H1 (cell line): ENCODE results near the gene TMA7. TPM values are rescaled to one million over a fixed set of nuclear protein-coding genes. Genes with fewer than 3 reads are reported as not detected.

ENCODE experiments used
- CTCF ChIA-PET: fragments of 300-600 bp; sonication (Branson Sonifier 250); formaldehyde crosslinking; loops from one replicate; lab custom pipeline; 2021; ENCODE audit not compliant: partially characterized antibody; lab: Charles Lee
- POLR2A ChIA-PET: fragments of 300-600 bp; sonication (Branson Sonifier 250); formaldehyde crosslinking; loops from one replicate; lab custom pipeline; 2021; ENCODE audit warnings: inconsistent platforms; ENCODE audit not compliant: partially characterized antibody; lab: Charles Lee
- DNase-seq, 2 experiments: peaks; one replicate each; pipeline versions ENCODE4 v3.0.0 to v3.0.0-alpha.2; 2010 to 2022; ENCODE audit warnings: low spot score in 2 of 2, low read depth in 1 of 2, mixed read lengths in 1 of 2
- FAIRE-seq: peaks from 2 replicates; lab custom pipeline; 2011; peaks lifted over from hg19 to GRCh38; lab: Jason Lieb, UNC
- H2AFZ ChIP-seq: 2 replicates; pipeline ENCODE4 v1.8.1; 2012; ENCODE audit warnings: low read length, inconsistent platforms
- H2AK5ac ChIP-seq: 2 replicates; pipeline ENCODE4 v1.6.1; 2013; ENCODE audit warnings: low read depth, low read length
- H2BK120ac ChIP-seq: replicated peaks from 2 replicates; pipeline ENCODE3; 2013; ENCODE audit warnings: low read depth, low read length, inconsistent platforms
- H2BK12ac ChIP-seq: 2 replicates; pipeline ENCODE4 v1.6.1; 2013; ENCODE audit warnings: low read depth, low read length
- H2BK15ac ChIP-seq: 2 replicates; pipeline ENCODE4 v1.6.1; 2013; ENCODE audit warnings: low read length
- H2BK20ac ChIP-seq: 2 replicates; pipeline ENCODE4 v1.6.1; 2013; ENCODE audit warnings: low read length
- H2BK5ac ChIP-seq: 2 replicates; pipeline ENCODE4 v1.6.1; 2013; ENCODE audit warnings: low read depth, low read length
- H3K14ac ChIP-seq: 2 replicates; pipeline ENCODE4 v1.6.1; 2013; ENCODE audit warnings: inconsistent platforms; ENCODE audit not compliant: insufficient read length
- H3K18ac ChIP-seq: 2 replicates; pipeline ENCODE4 v1.6.1; 2013; ENCODE audit warnings: low read length; ENCODE audit errors: extremely low read depth
- H3K23ac ChIP-seq: 2 replicates; pipeline ENCODE4 v1.6.1; 2013; ENCODE audit warnings: inconsistent platforms; ENCODE audit not compliant: insufficient read length
- H3K23me2 ChIP-seq: 2 replicates; pipeline ENCODE4 v1.6.1; 2013; ENCODE audit warnings: low read depth, low read length
- H3K27ac ChIP-seq: 2 replicates; pipeline ENCODE4 v1.6.1; 2011; ENCODE audit warnings: low read depth, low read length, inconsistent platforms
- H3K27me3 ChIP-seq, 4 experiments: replicated peaks in 1 of 4; 1 replicate in 1 of 4; 2 replicates in 3 of 4; pipeline versions ENCODE4 v1.6.1 to v1.8.1; 2011 to 2013; ENCODE audit warnings: low read length in 3 of 4, mild to moderate bottlenecking in 3 of 4, inconsistent platforms in 2 of 4, mixed read lengths in 2 of 4, moderate library complexity in 1 of 4; ENCODE audit not compliant: control insufficient read depth in 3 of 4, insufficient read depth in 3 of 4; ENCODE audit errors: extremely low read depth in 1 of 4
- H3K36me3 ChIP-seq, 4 experiments: 2 replicates each; pipeline versions ENCODE4 v1.6.1 to v1.8.1; 2011 to 2013; ENCODE audit warnings: mild to moderate bottlenecking in 4 of 4, low read length in 3 of 4, moderate library complexity in 2 of 4, control low read depth in 1 of 4, inconsistent platforms in 1 of 4; ENCODE audit not compliant: insufficient read depth in 4 of 4, control insufficient read depth in 2 of 4
- H3K4ac ChIP-seq: replicated peaks from 2 replicates; pipeline ENCODE3; 2013; ENCODE audit warnings: low read length, low read depth, mixed read lengths, inconsistent platforms; ENCODE audit not compliant: insufficient read length
- H3K4me1 ChIP-seq, 4 experiments: replicated peaks in 1 of 4; 1 replicate in 1 of 4; 2 replicates in 3 of 4; pipeline versions ENCODE4 v1.6.1 to v1.8.1; 2011 to 2013; ENCODE audit warnings: low read length in 3 of 4, inconsistent platforms in 2 of 4, mixed read lengths in 1 of 4; ENCODE audit not compliant: insufficient read depth in 4 of 4, control insufficient read depth in 3 of 4
- H3K4me2 ChIP-seq, 2 experiments: 2 replicates each; pipeline versions ENCODE4 v1.6.1 to v1.8.1; 2011 to 2013; ENCODE audit warnings: low read depth in 2 of 2, low read length in 2 of 2, control low read depth in 1 of 2, inconsistent platforms in 1 of 2, mild to moderate bottlenecking in 1 of 2; ENCODE audit not compliant: insufficient read depth in 1 of 2
- H3K4me3 ChIP-seq, 4 experiments: fragments of 200-600, 300-600 bp in 1 of 4; sonication (generic), shearing (Covaris generic), sonication (Bioruptor Twin) in 1 of 4; 2 replicates each; pipeline versions ENCODE4 v1.5.1 to v1.8.1; 2011 to 2016; ENCODE audit warnings: low read length in 4 of 4, low read depth in 3 of 4, control low read depth in 2 of 4, inconsistent platforms in 2 of 4, mild to moderate bottlenecking in 2 of 4, mixed read lengths in 1 of 4, moderate library complexity in 1 of 4; ENCODE audit not compliant: insufficient read depth in 2 of 4; ENCODE audit errors: extremely low read depth in 1 of 4
- H3K56ac ChIP-seq: replicated peaks from 2 replicates; pipeline ENCODE3; 2013; ENCODE audit warnings: low read depth, mild to moderate bottlenecking, mixed read lengths, low read length, inconsistent platforms; ENCODE audit not compliant: insufficient read length
- H3K79me1 ChIP-seq: 2 replicates; pipeline ENCODE4 v1.6.1; 2013; ENCODE audit warnings: low read depth, low read length, control low read depth
- H3K79me2 ChIP-seq, 2 experiments: 2 replicates each; pipeline versions ENCODE4 v1.6.1 to v1.8.1; 2012 to 2013; ENCODE audit warnings: low read length in 2 of 2, mild to moderate bottlenecking in 2 of 2, inconsistent platforms in 1 of 2; ENCODE audit not compliant: insufficient read depth in 2 of 2, control insufficient read depth in 1 of 2
- H3K9ac ChIP-seq, 4 experiments: replicated peaks in 1 of 4; 1 replicate in 1 of 4; 2 replicates in 3 of 4; pipeline versions ENCODE4 v1.6.1 to v1.8.1; 2011 to 2013; ENCODE audit warnings: low read depth in 3 of 4, low read length in 3 of 4, control low read depth in 2 of 4, mild to moderate bottlenecking in 2 of 4, moderate library complexity in 2 of 4, inconsistent platforms in 1 of 4; ENCODE audit errors: extremely low read depth in 1 of 4
- H3K9me3 ChIP-seq, 2 experiments: 2 replicates each; pipeline versions ENCODE4 v1.6.1 to v1.8.1; 2012 to 2013; ENCODE audit warnings: mild to moderate bottlenecking in 2 of 2, moderate library complexity in 2 of 2, control low read depth in 1 of 2, inconsistent platforms in 1 of 2, low read depth in 1 of 2, low read length in 1 of 2, mixed read lengths in 1 of 2; ENCODE audit not compliant: insufficient read depth in 2 of 2
- H4K20me1 ChIP-seq, 2 experiments: replicated peaks in 1 of 2; 2 replicates each; pipeline versions ENCODE3 to v1.8.1; 2011 to 2013; ENCODE audit warnings: inconsistent platforms in 2 of 2, low read length in 2 of 2, mild to moderate bottlenecking in 1 of 2; ENCODE audit not compliant: insufficient read depth in 2 of 2, control insufficient read depth in 1 of 2
- H4K5ac ChIP-seq: 2 replicates; pipeline ENCODE4 v1.6.1; 2013; ENCODE audit warnings: low read length, low read depth, mixed read lengths, inconsistent platforms; ENCODE audit not compliant: insufficient read length
- H4K8ac ChIP-seq: 2 replicates; pipeline ENCODE4 v1.8.0; 2013; ENCODE audit warnings: mild to moderate bottlenecking, moderate library complexity, low read length, inconsistent platforms; ENCODE audit not compliant: insufficient read depth; ENCODE audit errors: extremely low read depth
- H4K91ac ChIP-seq: replicated peaks from 2 replicates; pipeline ENCODE3; 2013; ENCODE audit warnings: low read length, mixed read lengths, inconsistent platforms; ENCODE audit not compliant: insufficient read length
- EP300 ChIP-seq, 2 experiments: IDR thresholded peaks; 1 replicate in 1 of 2; 2 replicates in 1 of 2; pipeline ENCODE4 v1.6.1; 2011 to 2012; ENCODE audit warnings: low read depth in 2 of 2, low read length in 2 of 2, mild to moderate bottlenecking in 2 of 2, borderline replicate concordance in 1 of 2, inconsistent platforms in 1 of 2, moderate library complexity in 1 of 2
- JUN ChIP-seq: IDR thresholded peaks from 2 replicates; pipeline ENCODE4 v1.6.1; 2011; ENCODE audit warnings: low read depth, mild to moderate bottlenecking, improper control_type of control experiment, low read length
- RAD21 ChIP-seq, 2 experiments: IDR thresholded peaks in 1 of 2; conservative IDR thresholded peaks in 1 of 2; 2 replicates each; pipeline ENCODE4 v1.6.1; 2011; ENCODE audit warnings: low read depth in 2 of 2, low read length in 2 of 2, improper control_type of control experiment in 1 of 2, inconsistent platforms in 1 of 2, mild to moderate bottlenecking in 1 of 2, moderate library complexity in 1 of 2
- SP1 ChIP-seq: IDR thresholded peaks from 2 replicates; pipeline ENCODE4 v1.6.1; 2011; ENCODE audit warnings: low read depth, low read length
- SUZ12 ChIP-seq: fragments of 200-600 bp; sonication (generic); IDR thresholded peaks from 2 replicates; pipeline ENCODE4 v1.6.1; 2012; ENCODE audit warnings: mild to moderate bottlenecking, inconsistent platforms, low read length, moderate library complexity, mixed read lengths
- TBP ChIP-seq: IDR thresholded peaks from 2 replicates; pipeline ENCODE4 v1.6.1; 2011; ENCODE audit warnings: low read depth, low read length, improper control_type of control experiment
- TCF12 ChIP-seq: IDR thresholded peaks from 2 replicates; pipeline ENCODE4 v1.6.1; 2011; ENCODE audit warnings: low read depth, mild to moderate bottlenecking, low read length
- ZNF274 ChIP-seq: IDR thresholded peaks from 2 replicates; pipeline ENCODE4 v1.7.0; 2012; ENCODE audit warnings: low read length, borderline replicate concordance; ENCODE audit errors: extremely low read depth
- WGBS, 2 experiments: shearing (Covaris generic) in 1 of 2; methylation state at CpG; one replicate each; pipeline versions ENCODE4 v1.1.6 to v1.1.7; 2013 to 2015; ENCODE audit warnings: low lambda C conversion rate in 2 of 2, mixed read lengths in 2 of 2, inconsistent platforms in 1 of 2, low coverage in 1 of 2, missing lambda C conversion rate in 1 of 2; ENCODE audit not compliant: insufficient replicate concordance in 2 of 2, insufficient coverage in 1 of 2, insufficient read length in 1 of 2; ENCODE audit errors: extremely low coverage in 1 of 2, missing lambda C conversion rate in 1 of 2; 5-methylcytosine and 5-hydroxymethylcytosine counted together
- polyA plus RNA-seq, 7 experiments: library from polyadenylated mRNA; depleted of rRNA in 3 of 7; stranded (reverse) in 5 of 7; unstranded in 2 of 7; fragments of >200 nt in 5 of 7; fragments of 200-250 nt in 2 of 7; gene quantifications; 1 replicate in 5 of 7; 2 replicates in 1 of 7; 4 replicates in 1 of 7; pipeline versions ENCODE4 v1.2.1 to v1.2.3, GENCODE V29; 2011 to 2013; ENCODE audit warnings: missing spikeins in 2 of 7, mixed read lengths in 2 of 7
- total RNA-seq: library from RNA; stranded (reverse); fragmentation: NEBNext Ultra II Directional; extraction: Animal tissue kit (Norgen Biotek cat#: 25700); gene quantifications from 2 replicates; pipeline ENCODE4 v1.2.1, GENCODE V29; 2021
- TF ChIP-seq, protein P1 (sequence below): IDR thresholded peaks from 2 replicates; pipeline ENCODE4 v1.6.1; 2012; ENCODE audit warnings: low read length, inconsistent platforms
- TF ChIP-seq, protein P2 (sequence below): IDR thresholded peaks from 2 replicates; pipeline ENCODE4 v1.6.1; 2012; ENCODE audit warnings: inconsistent platforms

TMA7 gene
- total and polyA plus RNA-seq, 2 of the 8 experiments (the other 6 are each of a cell fraction or from before 2014, with no cell fraction given), result 138 to 305 TPM

DNA sequence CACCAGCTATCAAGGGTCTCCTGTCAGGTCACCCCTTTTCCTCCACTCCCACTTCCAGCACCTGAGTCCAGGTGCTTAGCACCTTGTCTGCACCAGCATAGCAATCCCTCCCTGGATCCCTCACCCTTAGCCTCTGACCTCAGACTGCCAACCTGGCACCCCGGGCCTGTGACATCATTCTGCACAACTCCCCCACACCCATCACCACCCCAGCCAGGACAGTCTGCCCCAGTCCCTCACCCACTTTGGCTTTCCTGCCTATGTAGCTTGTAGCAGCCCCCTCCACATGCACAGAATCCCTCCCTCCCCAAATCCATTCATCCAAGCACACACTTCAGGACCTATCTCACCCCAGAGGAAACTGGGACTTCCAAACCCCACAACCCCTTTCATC lies 9.4 kb upstream of the TMA7 start:
- DNase-seq (no peak), FAIRE-seq (no peak)
- H2BK12ac ChIP-seq, result peak overlapping the region; percentile 81; the same call in 1 of the 2 replicates
- ChIA-PET CTCF (interaction anchor here (0.7 to 7.7 kb wide), 11 partner anchors 8 to 236 kb away, joined by 3 to 138 read pairs (median 5); no protein-coding TSS in a partner anchor), POLR2A (interaction anchor here (0.9 to 31.5 kb wide), 11 partner anchors 8 to 272 kb away, joined by 3 to 650 read pairs (median 8); partner anchors contain the start of genes ATRIP, CCDC51, TMA7 and ZNF589)
- H2AK5ac ChIP-seq, result peak overlapping the region; percentile 93; the same call in 1 of the 2 replicates
- H2BK120ac ChIP-seq, result no peak overlapping the region
- no peaks in the 10 kb centered on the region for H3K27me3 ChIP-seq
- WGBS, 2 experiments, result 92% methylated on average over 1 of the region's 1 CpG; no CpG with 5 or more reads in 1 of the 2 experiments
- H3K4me3 ChIP-seq, result peak overlapping the region; percentile 66 to 85 (median 76); a peak in 7 of 8 replicates
- peak overlapping the region; percentile 91; the same call in 1 of the 2 replicates for H2BK5ac ChIP-seq
- no peak overlapping the region for H3K4ac ChIP-seq
- H4K91ac ChIP-seq, result no peak overlapping the region
- no peak overlapping the region for H3K14ac ChIP-seq
- peaks cover 12% of the 10 kb centered on the region for H3K23me2 ChIP-seq
- H3K27ac ChIP-seq, result peak overlapping the region; percentile 76; the same call in 1 of the 2 replicates
- peaks cover 4 to 12% of the 10 kb centered on the region in 2 experiments for H4K20me1 ChIP-seq
- H3K56ac ChIP-seq, result no peak overlapping the region
- peaks cover 4 to 26% (median 12%) of the 10 kb centered on the region in 4 experiments; a peak in 6 of 8 replicates for H3K36me3 ChIP-seq
- H4K5ac ChIP-seq, result no peak overlapping the region
- H3K79me2 ChIP-seq, result peaks cover 27 to 52% of the 10 kb centered on the region in 2 experiments
- H3K18ac ChIP-seq, result peak overlapping the region; percentile 89
- no peak overlapping the region; the same call in 1 of the 2 replicates for H4K8ac ChIP-seq
- peaks cover 7 to 28% (median 20%) of the 10 kb centered on the region in 4 experiments for H3K4me1 ChIP-seq
- no peak overlapping the region for H3K23ac ChIP-seq
- no peak overlapping the region for H2AFZ ChIP-seq
- peak overlapping the region; percentile 74 to 77 for H3K4me2 ChIP-seq
- no peaks in the 10 kb centered on the region for H3K9me3 ChIP-seq
- peak overlapping the region; percentile 97; the same call in 1 of the 2 replicates for H2BK15ac ChIP-seq
- H3K79me1 ChIP-seq, result peaks cover 23% of the 10 kb centered on the region
- TF ChIP-seq ZNF274 (no peak), SUZ12 (no peak), JUN (no peak), SP1 (no peak), RAD21 (IDR thresholded peaks at IDR 0.05 in 1 of 2, conservative IDR thresholded peaks at IDR 0.05 in 1 of 2; ENCODE audit: low read depth in 2 of 2, low read length in 2 of 2) (no peak), EP300 (IDR thresholded peaks at IDR 0.05; ENCODE audit: borderline replicate concordance in 1 of 2, low read depth in 2 of 2, low read length in 2 of 2) (no peak), TCF12 (no peak), TBP (no peak)
- TF ChIP-seq, protein P1, sequence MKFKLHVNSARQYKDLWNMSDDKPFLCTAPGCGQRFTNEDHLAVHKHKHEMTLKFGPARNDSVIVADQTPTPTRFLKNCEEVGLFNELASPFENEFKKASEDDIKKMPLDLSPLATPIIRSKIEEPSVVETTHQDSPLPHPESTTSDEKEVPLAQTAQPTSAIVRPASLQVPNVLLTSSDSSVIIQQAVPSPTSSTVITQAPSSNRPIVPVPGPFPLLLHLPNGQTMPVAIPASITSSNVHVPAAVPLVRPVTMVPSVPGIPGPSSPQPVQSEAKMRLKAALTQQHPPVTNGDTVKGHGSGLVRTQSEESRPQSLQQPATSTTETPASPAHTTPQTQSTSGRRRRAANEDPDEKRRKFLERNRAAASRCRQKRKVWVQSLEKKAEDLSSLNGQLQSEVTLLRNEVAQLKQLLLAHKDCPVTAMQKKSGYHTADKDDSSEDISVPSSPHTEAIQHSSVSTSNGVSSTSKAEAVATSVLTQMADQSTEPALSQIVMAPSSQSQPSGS, result no peak
- TF ChIP-seq, protein P2, sequence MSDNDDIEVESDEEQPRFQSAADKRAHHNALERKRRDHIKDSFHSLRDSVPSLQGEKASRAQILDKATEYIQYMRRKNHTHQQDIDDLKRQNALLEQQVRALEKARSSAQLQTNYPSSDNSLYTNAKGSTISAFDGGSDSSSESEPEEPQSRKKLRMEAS, result no peak
- H2BK20ac ChIP-seq, result 0 out of 2 replicates have a peak overlapping the region, but pooled peaks have one; percentile 53
- peak overlapping the region in 3 of 4 experiments; percentile 42 to 45 (median 45); a peak in 5 of 7 replicates for H3K9ac ChIP-seq
